Measurements from ENCODE around the gene CERKL.

CERKL gene

DNA sequence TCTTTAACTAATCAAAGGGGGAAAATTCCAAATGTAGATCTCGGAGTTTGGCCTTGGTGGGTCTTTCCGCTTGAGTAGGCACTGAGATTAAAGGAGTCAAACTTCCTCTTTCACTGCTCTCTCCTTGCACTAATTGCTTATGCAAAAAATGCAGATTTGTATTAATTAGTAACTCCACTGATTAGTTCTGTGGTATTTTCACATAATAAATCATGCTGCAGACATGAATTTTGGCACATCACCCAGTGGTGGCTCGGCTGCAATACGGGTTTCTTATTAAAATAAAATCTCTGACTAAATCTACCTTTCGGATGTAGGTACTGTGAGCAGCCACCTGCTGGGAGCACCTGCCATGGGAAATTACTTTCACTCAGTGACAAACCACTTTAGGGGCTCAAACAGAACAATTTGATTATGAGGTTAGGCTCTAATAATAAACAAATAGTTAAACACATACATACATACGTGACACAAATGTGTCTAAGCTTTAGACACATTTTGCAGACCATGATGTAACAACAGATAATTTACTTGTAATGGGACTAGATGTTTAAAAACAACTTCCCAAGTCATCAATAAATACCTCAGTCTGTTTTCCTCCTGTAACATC, 29.8 kb upstream of the CERKL start:
- TF ChIP-seq, protein P1, sequence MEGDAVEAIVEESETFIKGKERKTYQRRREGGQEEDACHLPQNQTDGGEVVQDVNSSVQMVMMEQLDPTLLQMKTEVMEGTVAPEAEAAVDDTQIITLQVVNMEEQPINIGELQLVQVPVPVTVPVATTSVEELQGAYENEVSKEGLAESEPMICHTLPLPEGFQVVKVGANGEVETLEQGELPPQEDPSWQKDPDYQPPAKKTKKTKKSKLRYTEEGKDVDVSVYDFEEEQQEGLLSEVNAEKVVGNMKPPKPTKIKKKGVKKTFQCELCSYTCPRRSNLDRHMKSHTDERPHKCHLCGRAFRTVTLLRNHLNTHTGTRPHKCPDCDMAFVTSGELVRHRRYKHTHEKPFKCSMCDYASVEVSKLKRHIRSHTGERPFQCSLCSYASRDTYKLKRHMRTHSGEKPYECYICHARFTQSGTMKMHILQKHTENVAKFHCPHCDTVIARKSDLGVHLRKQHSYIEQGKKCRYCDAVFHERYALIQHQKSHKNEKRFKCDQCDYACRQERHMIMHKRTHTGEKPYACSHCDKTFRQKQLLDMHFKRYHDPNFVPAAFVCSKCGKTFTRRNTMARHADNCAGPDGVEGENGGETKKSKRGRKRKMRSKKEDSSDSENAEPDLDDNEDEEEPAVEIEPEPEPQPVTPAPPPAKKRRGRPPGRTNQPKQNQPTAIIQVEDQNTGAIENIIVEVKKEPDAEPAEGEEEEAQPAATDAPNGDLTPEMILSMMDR (IDR thresholded peaks at IDR 0.05; ENCODE audit: low read depth, low read length, missing control alignments) = no peak
- no peak overlapping the region for H3K4me3 ChIP-seq (replicated peaks; ENCODE audit: low read depth, low read length)
- DNase-seq (ENCODE audit: extremely low read depth, low read depth) = no peak

DNA sequence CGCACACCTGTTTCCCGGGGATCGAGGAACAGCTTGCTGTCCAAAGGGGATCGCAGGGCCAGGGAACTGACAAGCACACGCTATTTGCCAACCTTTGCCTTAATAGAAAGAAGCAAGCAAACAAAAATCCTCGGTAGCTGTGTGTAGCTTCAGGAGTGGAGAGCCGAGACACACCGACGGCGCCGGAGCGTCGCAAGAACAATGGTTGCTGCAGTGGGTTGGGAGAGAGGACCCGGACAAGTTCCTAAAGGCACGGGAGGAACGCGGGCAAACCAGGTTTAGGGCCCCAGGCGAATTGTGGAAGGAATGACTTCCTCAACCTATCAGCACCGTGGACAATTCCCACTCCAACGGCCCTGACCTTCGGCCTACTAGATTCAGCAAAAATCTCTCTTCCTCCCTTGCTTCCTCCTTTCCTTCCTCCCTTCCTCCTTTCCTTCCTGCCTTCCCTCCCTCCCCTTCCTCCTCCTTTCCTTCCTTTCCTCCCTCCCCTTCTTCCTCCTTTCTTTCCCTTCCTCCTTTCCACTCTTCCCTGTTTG, 28.3 kb upstream of the CERKL start:
- TF ChIP-seq, protein P1 (IDR thresholded peaks at IDR 0.05; ENCODE audit: low read depth, low read length, missing control alignments) = no peak
- H3K4me3 ChIP-seq (replicated peaks; ENCODE audit: low read depth, low read length) = no peak overlapping the region
- DNase-seq (ENCODE audit: extremely low read depth, low read depth) = no peak

DNA sequence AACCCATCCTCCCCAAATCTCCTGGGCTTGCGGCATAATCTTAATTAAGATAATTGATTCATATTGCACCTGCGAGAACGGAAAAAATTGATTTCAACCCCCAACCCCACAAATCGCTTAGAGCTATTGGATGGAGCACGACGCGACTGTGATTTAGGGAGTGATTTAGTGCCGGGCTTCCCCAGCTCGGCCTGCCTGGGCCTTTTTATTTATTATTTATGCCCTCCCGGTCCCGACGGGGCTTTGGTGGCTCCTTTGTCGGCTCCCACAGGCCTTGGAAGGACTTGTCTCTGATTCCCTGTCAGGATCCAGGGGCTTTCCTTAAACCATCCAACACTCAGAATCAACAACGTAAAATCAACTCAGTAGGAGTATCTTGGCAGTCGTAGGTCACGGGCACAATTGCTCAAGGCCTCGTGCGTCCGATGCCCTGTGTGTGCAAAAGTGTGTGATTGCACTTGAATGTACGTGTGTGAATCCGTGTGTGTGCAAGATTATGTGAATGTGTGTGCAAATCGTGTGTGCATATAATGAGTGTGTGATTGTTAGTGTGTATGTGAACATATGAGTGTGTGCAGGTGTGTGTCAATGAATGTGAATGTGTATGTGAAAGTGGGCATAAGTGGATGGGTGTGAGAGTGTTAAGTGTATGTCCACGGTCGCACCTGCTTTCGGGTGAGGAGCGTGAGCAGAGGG, 27.7 kb upstream of the CERKL start:
- DNase-seq (ENCODE audit: extremely low read depth, low read depth) = no peak
- H3K4me3 ChIP-seq (replicated peaks; ENCODE audit: low read depth, low read length) = no peak overlapping the region
- TF ChIP-seq, protein P1 (IDR thresholded peaks at IDR 0.05; ENCODE audit: low read depth, low read length, missing control alignments) = no peak

DNA sequence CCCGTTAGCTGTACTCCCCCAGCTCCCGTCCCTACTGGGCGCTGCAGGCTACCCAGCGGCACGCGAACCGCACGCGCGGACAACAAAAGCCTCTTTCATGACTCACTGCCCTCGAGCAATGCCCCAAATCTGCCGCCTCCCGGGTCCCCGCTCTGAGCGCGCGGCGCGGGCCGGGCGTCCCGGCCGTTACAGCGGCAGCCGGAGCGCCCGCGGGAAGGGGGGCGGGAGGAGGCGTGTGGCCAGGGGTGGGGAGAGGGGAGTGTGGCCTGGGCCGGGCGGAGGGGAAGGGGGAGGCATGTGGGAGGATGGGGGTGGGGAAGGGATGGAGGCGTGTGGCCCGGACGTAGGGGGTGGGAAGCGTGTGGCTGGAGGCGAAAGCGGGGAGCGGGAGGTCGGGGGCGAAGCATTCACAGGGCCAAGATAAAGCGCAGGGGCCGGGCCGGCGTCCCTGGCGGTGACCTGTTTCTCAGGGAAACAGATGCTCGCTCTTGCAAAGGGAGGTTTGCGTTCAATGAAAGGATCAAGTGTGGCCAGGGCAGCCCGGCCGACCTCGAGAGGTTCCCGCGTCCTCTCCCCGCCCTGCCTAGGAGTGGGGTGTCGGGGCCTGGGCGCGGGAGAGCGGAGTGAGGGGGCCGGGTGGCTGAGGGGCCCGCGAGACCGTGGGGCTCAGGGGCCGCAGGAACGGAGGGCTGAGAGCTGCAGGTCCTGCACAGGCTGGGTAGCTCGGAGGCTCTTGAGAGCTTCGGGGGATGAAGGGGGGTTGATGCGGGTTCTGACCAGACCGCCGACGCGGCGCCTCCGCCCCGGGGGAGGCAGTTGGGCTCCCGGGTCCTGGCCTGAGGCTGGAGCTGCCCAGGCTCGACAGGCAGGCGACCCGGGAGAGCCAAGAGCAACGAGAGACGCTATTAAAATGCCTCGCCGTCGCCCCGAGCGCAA, 26.9 kb upstream of the CERKL start:
- TF ChIP-seq, protein P1 (IDR thresholded peaks at IDR 0.05; ENCODE audit: low read depth, low read length, missing control alignments) = no peak
- H3K4me3 ChIP-seq (replicated peaks; ENCODE audit: low read depth, low read length) = 0 out of 2 replicates have a peak overlapping the region, but pooled peaks have one; percentile 13
- no peak for DNase-seq (ENCODE audit: extremely low read depth, low read depth)

DNA sequence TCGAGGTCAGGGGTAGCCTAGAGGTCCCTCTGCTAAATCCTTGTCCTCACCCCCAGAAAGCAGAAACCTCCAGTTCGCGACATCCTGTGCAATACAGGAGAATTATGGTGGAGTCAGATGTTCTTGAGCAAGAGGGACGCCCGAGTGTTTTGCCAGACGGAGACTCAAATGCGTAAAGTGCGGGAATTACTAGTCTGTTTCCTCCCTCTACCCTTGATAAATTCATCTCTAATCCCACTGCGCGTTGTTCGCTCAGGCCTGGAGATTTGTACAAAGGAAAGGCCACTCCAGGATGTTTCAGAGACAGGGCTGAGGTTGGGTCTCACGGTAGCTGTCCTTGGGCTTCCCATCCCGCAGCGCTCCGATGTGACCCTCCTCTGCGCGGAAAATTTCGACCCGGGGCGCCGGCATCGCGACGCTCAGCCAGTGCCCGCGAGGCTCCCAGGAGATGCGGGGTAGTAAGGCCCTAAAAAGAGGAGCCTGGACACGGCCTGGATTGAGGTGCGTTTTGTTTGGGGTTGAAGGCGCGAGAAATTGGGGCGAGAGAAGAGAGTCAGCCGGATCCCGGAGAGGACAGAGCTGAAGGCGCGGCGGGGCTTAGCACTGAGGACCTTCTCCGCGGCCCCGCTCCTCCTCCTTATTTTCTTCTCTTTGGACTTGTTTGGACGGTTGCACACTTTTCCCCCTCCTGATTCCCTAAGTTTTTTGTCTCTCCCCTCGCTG, 26.1 kb upstream of the CERKL start:
- H3K4me3 ChIP-seq (replicated peaks; ENCODE audit: low read depth, low read length) = 0 out of 2 replicates have a peak overlapping the region, but pooled peaks have one; percentile 13
- DNase-seq (ENCODE audit: extremely low read depth, low read depth) = no peak
- TF ChIP-seq, protein P1 (IDR thresholded peaks at IDR 0.05; ENCODE audit: low read depth, low read length, missing control alignments) = no peak
